Neural progenitor cell (in vitro differentiated cells): Measurements from ENCODE around the gene DYNLT4. TPM values are rescaled to one million over a fixed set of nuclear protein-coding genes. Genes with fewer than 3 reads are reported as not detected.
"Not testable (repeated sequence)": the region's sequence is repeated elsewhere in the genome, so short reads cannot be mapped to it uniquely, and the experiment has no call there.

Source experiments
- DNase-seq: peaks from one replicate; pipeline ENCODE4 v3.0.0-alpha.2; 2016; ENCODE audit warnings: low spot score
- H2AFZ ChIP-seq: fragments of 200-600 bp; sonication (generic); replicated peaks from 2 replicates; pipeline ENCODE4 v1.6.1; 2016; ENCODE audit warnings: antibody characterized with exemption
- H3F3A ChIP-seq: fragments of 200-600 bp; sonication (generic); 2 replicates; pipeline ENCODE4 v1.6.1; 2016; ENCODE audit warnings: antibody characterized with exemption, low read depth
- H3K27ac ChIP-seq: fragments of 200-600 bp; sonication (generic); 2 replicates; pipeline ENCODE4 v1.5.1; 2016; ENCODE audit warnings: mild to moderate bottlenecking
- H3K27me3 ChIP-seq: fragments of 200-600 bp; sonication (generic); 2 replicates; pipeline ENCODE4 v1.6.1; 2016; ENCODE audit warnings: mild to moderate bottlenecking, moderate library complexity
- H3K36me3 ChIP-seq: fragments of 200-600 bp; sonication (generic); 2 replicates; pipeline ENCODE4 v1.5.1; 2016
- H3K4me1 ChIP-seq: fragments of 200-600 bp; sonication (generic); 2 replicates; pipeline ENCODE4 v1.6.1; 2016; ENCODE audit warnings: mixed run types
- H3K4me2 ChIP-seq: fragments of 200-600 bp; sonication (generic); 2 replicates; pipeline ENCODE4 v1.6.1; 2016
- H3K4me3 ChIP-seq: fragments of 200-600 bp; sonication (generic); 2 replicates; pipeline ENCODE4 v1.5.1; 2016
- H3K79me2 ChIP-seq: fragments of 200-600 bp; sonication (generic); 2 replicates; pipeline ENCODE4 v1.6.1; 2016; ENCODE audit warnings: low read depth
- H3K9ac ChIP-seq: fragments of 200-600 bp; sonication (generic); 2 replicates; pipeline ENCODE4 v1.6.1; 2016
- H3K9me3 ChIP-seq: fragments of 200-600 bp; sonication (generic); 2 replicates; pipeline ENCODE4 v1.5.1; 2016; ENCODE audit warnings: low read depth
- H4K20me1 ChIP-seq: fragments of 200-600 bp; sonication (generic); 2 replicates; pipeline ENCODE4 v1.6.1; 2016; ENCODE audit warnings: low read depth
- H3K27ac Mint-ChIP-seq: 3 replicates; pipeline ENCODE4 v1.8.0; 2021; ENCODE audit warnings: mixed read lengths
- H3K27me3 Mint-ChIP-seq: 2 replicates; pipeline ENCODE4 v1.8.0; 2022; ENCODE audit warnings: low read depth, mild to moderate bottlenecking, inconsistent platforms, moderate library complexity, mixed read lengths; ENCODE audit not compliant: insufficient read depth
- H3K36me3 Mint-ChIP-seq: 3 replicates; pipeline ENCODE4 v1.8.0; 2021; ENCODE audit warnings: mixed read lengths
- H3K4me1 Mint-ChIP-seq: 3 replicates; pipeline ENCODE4 v1.8.0; 2021; ENCODE audit warnings: mixed read lengths
- H3K4me3 Mint-ChIP-seq: 3 replicates; pipeline ENCODE4 v1.8.0; 2021; ENCODE audit warnings: mild to moderate bottlenecking, moderate library complexity, mixed read lengths
- H3K9me3 Mint-ChIP-seq: 3 replicates; pipeline ENCODE4 v1.8.0; 2020; ENCODE audit warnings: mixed read lengths
- EZH2 ChIP-seq: fragments of 200-600 bp; sonication (generic); IDR thresholded peaks from 2 replicates; pipeline ENCODE4 v1.6.1; 2017; ENCODE audit warnings: antibody characterized with exemption, mild to moderate bottlenecking, moderate library complexity
- EZH2phosphoT487 ChIP-seq: fragments of 200-600 bp; sonication (generic); IDR thresholded peaks from 2 replicates; pipeline ENCODE4 v1.6.1; 2017; ENCODE audit warnings: antibody characterized with exemption
- total RNA-seq: library from RNA; depleted of rRNA; stranded (reverse); fragments of >200 nt; gene quantifications from 2 replicates; pipeline ENCODE4 v1.2.3, GENCODE V29; 2015; ENCODE audit warnings: low replicate concordance
- TF ChIP-seq, protein P1 (sequence below): fragments of 200-600 bp; sonication (generic); IDR thresholded peaks from 2 replicates; pipeline ENCODE4 v1.5.1; 2017; ENCODE audit warnings: antibody characterized with exemption, mild to moderate bottlenecking

Gene DYNLT4
- total RNA-seq, 1 donor from 2014 or later: not detected

DNA sequence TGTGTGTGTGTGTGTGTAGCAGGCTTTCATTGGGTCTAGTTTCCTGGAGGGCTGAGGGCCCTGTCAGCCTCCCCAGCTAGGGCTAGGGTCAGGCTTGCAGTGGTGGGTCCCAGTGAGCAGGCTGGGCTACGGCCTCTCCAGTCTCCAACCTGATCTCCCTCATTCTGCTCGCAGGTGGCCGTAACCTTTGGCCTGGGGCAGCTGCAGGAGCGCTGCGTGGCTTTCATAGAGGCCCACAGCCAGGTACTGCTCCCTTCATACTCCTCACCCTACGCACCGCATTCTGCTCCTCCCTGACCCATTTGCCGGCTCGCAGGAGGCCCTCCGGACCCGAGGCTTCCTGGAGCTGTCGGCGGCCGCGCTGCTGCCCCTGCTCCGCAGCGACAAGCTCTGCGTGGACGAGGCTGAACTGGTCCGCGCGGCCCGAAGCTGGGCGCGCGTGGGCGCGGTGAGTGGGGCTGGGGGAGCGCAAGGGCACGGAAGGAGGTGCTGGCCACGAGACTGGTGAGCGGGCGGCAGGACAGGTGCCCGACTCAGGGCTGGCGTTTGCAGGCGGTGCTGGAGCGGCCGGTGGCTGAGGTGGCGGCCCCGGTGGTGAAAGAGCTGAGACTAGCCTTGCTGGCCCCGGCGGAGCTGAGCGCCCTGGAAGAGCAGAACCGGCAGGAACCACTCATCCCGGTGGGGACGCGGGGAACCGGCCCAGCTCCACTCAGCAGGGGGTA is 5.8 kb upstream of the DYNLT4 start:
- H3K36me3 ChIP-seq: no peaks in the 10 kb centered on the region
- TF ChIP-seq EZH2phosphoT487: no peak
- TF ChIP-seq, protein P1, sequence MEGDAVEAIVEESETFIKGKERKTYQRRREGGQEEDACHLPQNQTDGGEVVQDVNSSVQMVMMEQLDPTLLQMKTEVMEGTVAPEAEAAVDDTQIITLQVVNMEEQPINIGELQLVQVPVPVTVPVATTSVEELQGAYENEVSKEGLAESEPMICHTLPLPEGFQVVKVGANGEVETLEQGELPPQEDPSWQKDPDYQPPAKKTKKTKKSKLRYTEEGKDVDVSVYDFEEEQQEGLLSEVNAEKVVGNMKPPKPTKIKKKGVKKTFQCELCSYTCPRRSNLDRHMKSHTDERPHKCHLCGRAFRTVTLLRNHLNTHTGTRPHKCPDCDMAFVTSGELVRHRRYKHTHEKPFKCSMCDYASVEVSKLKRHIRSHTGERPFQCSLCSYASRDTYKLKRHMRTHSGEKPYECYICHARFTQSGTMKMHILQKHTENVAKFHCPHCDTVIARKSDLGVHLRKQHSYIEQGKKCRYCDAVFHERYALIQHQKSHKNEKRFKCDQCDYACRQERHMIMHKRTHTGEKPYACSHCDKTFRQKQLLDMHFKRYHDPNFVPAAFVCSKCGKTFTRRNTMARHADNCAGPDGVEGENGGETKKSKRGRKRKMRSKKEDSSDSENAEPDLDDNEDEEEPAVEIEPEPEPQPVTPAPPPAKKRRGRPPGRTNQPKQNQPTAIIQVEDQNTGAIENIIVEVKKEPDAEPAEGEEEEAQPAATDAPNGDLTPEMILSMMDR: no peak
- H3F3A ChIP-seq: peaks cover 15% of the 10 kb centered on the region
- no peak overlapping the region for H3K9ac ChIP-seq
- peak overlapping the region; percentile 25 for H3K4me3 ChIP-seq
- no peak overlapping the region for H3K27ac ChIP-seq
- H3K27me3 ChIP-seq: no peaks in the 10 kb centered on the region
- H2AFZ ChIP-seq: no peak overlapping the region
- H3K36me3 Mint-ChIP-seq: peaks cover 9% of the 10 kb centered on the region
- no peaks in the 10 kb centered on the region for H3K79me2 ChIP-seq
- H3K4me2 ChIP-seq: peak overlapping the region; percentile 59
- peaks cover 53% of the 10 kb centered on the region for H3K4me1 Mint-ChIP-seq
- peaks cover 39% of the 10 kb centered on the region for H3K4me1 ChIP-seq
- H3K9me3 ChIP-seq: no peaks in the 10 kb centered on the region
- H4K20me1 ChIP-seq: no peaks in the 10 kb centered on the region
- peaks cover 5% of the 10 kb centered on the region for H3K9me3 Mint-ChIP-seq
- no peak for DNase-seq
- peaks cover 11% of the 10 kb centered on the region for H3K27me3 Mint-ChIP-seq
- H3K4me3 Mint-ChIP-seq: no peak overlapping the region
- no peak overlapping the region for H3K27ac Mint-ChIP-seq

DNA sequence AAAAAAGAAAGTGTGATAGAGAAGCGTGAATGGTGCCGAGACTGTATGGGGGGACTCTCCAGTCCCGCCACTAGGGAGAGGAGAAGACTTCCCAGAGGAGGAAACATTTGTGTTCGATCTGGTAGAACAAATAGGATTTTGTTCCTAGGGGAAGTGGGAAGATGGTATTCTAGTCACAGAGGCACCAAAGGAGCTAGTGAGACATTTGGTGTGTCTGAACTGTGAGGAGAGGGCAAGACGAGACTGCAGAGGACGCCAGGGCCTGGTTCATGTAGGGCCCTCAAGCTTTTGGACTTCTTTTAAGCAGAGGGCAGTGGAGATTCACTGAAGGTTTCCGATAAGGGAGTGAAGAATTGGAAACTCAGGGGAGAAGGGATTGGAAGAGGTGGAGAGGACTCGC is 4.1 kb upstream of the DYNLT4 start:
- Mint-ChIP-seq H3K27ac (peak overlapping the region; percentile 35), H3K36me3 (peaks cover 6% of the 10 kb centered on the region), H3K27me3 (peaks cover 22% of the 10 kb centered on the region), H3K4me3 (peak overlapping the region; percentile 30), H3K9me3 (no peaks in the 10 kb centered on the region), H3K4me1 (peaks cover 63% of the 10 kb centered on the region)
- no peaks in the 10 kb centered on the region for H4K20me1 ChIP-seq
- no peak overlapping the region for H3K27ac ChIP-seq
- H3K4me3 ChIP-seq: no peak overlapping the region
- peaks cover 50% of the 10 kb centered on the region for H3K4me1 ChIP-seq
- H3K9me3 ChIP-seq: no peaks in the 10 kb centered on the region
- no peak overlapping the region for H3K4me2 ChIP-seq
- TF ChIP-seq, protein P1: no peak
- TF ChIP-seq EZH2phosphoT487 (no peak), EZH2 (no peak)
- no peak overlapping the region for H3K9ac ChIP-seq
- peak; percentile 46 for DNase-seq
- no peak overlapping the region for H2AFZ ChIP-seq
- H3K79me2 ChIP-seq: no peaks in the 10 kb centered on the region
- peaks cover 25% of the 10 kb centered on the region for H3F3A ChIP-seq
- no peaks in the 10 kb centered on the region for H3K27me3 ChIP-seq
- H3K36me3 ChIP-seq: no peaks in the 10 kb centered on the region

DNA sequence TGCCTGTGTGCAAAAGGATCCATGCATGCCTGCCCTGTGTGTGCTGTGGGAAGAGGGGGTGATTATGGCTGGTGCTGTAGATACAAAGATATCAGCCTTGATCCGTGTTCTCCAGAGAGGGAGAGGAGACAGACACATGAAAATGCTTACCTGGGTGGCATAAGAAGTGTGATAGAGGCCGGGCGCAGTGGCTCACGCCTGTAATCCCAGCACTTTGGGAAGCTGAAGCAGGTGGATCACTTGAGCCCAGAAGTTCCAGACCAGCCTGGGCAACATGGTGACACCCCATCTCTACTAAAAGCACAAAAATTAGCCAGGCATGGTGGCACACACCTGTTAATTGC is 3.6 kb upstream of the DYNLT4 start:
- not testable (repeated sequence) for H3K27ac ChIP-seq, H3K36me3 Mint-ChIP-seq, H3K4me2 ChIP-seq, H3K9ac ChIP-seq, H3K79me2 ChIP-seq, DNase-seq, H3K4me3 Mint-ChIP-seq, H2AFZ ChIP-seq, H3K9me3 ChIP-seq, H3K27me3 ChIP-seq, H3K4me3 ChIP-seq, H3K9me3 Mint-ChIP-seq, H3K36me3 ChIP-seq, H4K20me1 ChIP-seq
- Histone ChIP-seq H3F3A (peaks cover 22% of the 10 kb centered on the region), H3K4me1 (peaks cover 50% of the 10 kb centered on the region)
- Mint-ChIP-seq H3K27me3 (peaks cover 22% of the 10 kb centered on the region), H3K27ac (peak overlapping the region; percentile 93), H3K4me1 (peaks cover 63% of the 10 kb centered on the region)

DNA sequence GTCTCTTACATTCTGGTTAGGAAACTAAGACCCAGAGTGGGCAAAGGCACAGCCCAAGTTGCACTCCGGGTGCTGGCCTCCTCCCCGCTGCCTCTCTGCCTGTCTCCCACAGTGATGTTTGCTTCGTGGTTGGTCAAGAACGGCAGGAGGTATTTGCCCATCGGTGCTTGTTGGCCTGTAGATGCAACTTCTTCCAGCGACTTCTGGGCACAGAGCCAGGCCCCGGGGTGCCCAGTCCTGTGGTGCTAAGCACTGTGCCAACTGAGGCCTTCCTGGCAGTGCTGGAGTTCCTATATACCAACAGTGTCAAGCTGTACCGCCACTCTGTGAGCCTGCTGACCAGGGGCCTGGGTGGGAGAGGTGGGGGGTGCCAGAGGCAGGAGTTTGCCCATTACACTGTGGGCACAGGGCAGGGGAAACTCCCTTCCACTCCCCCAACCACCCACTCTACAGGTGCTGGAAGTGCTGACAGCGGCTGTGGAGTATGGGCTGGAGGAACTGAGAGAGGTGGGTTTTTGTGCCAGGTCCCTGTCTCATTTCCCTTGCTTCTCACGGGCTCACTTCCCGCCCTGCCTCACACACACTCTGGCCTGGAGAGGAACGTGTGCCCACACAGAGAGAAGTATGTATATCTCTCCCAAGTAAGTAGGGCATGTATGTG is 3.1 kb upstream of the DYNLT4 start:
- H3K27ac ChIP-seq: no peak overlapping the region
- no peaks in the 10 kb centered on the region for H3K79me2 ChIP-seq
- peaks cover 50% of the 10 kb centered on the region for H3K4me1 ChIP-seq
- H3K4me3 ChIP-seq: no peak overlapping the region
- peaks cover 63% of the 10 kb centered on the region for H3K4me1 Mint-ChIP-seq
- H3K36me3 ChIP-seq: no peaks in the 10 kb centered on the region
- H4K20me1 ChIP-seq: no peaks in the 10 kb centered on the region
- H3K27me3 Mint-ChIP-seq: peaks cover 21% of the 10 kb centered on the region
- H3K9me3 ChIP-seq: no peaks in the 10 kb centered on the region
- peaks cover 9% of the 10 kb centered on the region for H3K36me3 Mint-ChIP-seq
- TF ChIP-seq, protein P1: no peak
- TF ChIP-seq EZH2: no peak
- TF ChIP-seq EZH2phosphoT487: no peak
- peaks cover 20% of the 10 kb centered on the region for H3F3A ChIP-seq
- H3K4me2 ChIP-seq: no peak overlapping the region
- H3K9me3 Mint-ChIP-seq: no peaks in the 10 kb centered on the region
- peak overlapping the region; percentile 93 for H3K27ac Mint-ChIP-seq
- no peak overlapping the region for H3K9ac ChIP-seq
- no peak for DNase-seq
- no peaks in the 10 kb centered on the region for H3K27me3 ChIP-seq
- no peak overlapping the region for H3K4me3 Mint-ChIP-seq
- no peak overlapping the region for H2AFZ ChIP-seq
